GM21528 (cell line): ENCODE data around the gene TSC2.
"Not testable (repeated sequence)": the region's sequence is repeated elsewhere in the genome, so short reads cannot be mapped to it uniquely, and the experiment has no call there.

Source experiments
- ATAC-seq: cut with Tn5 transposase; IDR thresholded peaks from one replicate; pipeline ENCODE4 v1.9.1; 2021; ENCODE audit warnings: mild to moderate bottlenecking, moderate library complexity; ENCODE audit not compliant: unreplicated experiment, low FRiP score

Gene TSC2

GRCh38 chr16:2114885-2115590 lies 67.3 kb downstream of the TSC2 start:
- not testable (repeated sequence) for ATAC-seq

DNA sequence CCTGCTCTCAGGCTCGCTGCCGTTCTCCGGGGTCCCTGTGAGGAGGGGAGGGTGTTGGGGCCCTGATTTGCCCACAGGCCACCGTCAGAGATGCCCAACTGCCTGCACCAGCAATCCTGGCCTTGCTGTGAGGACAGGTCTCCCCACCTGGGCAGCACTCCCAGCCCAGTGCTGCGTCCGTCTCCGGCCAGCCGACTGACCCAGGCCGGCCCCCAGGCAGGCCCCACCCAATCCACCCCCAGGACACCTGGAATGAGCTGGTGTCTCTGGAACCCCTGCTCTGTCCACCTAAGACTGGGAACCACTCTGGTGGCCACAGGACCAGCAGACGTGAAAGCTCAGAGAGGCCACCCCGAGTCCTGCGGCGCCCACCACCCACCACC lies 67.8 kb downstream of the TSC2 start:
- ATAC-seq = no peak

- not testable (repeated sequence) for ATAC-seq
Measured at GRCh38 chr16:2116428-2116827, 68.6 kb downstream of the TSC2 start.

DNA sequence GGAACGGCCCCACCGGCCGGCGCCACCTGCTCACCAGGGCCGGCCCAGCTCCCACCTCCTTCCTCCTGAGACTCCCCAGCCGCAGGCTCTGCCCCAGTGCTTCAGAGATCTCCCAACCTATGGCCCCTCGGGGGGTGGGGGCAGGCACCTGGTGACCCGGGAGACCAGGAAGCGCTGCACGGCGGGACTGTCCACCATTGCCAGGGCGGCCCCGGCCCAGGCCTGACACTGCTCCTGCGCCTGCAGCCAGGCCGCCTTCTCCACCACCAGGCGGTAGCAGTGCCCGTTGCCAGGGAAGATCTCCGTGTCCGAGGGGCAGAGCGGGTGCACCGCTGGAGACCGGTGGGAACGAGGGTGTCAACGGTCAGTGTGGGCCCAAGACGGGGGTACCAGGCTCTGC lies 69.6 kb downstream of the TSC2 start:
- ATAC-seq = not testable (repeated sequence)

- ATAC-seq = not testable (repeated sequence)
Measured at GRCh38 chr16:2117960-2118722, 70.4 kb downstream of the TSC2 start.

- ATAC-seq = not testable (repeated sequence)
Measured at GRCh38 chr16:2121325-2121724, 73.5 kb downstream of the TSC2 start.

DNA sequence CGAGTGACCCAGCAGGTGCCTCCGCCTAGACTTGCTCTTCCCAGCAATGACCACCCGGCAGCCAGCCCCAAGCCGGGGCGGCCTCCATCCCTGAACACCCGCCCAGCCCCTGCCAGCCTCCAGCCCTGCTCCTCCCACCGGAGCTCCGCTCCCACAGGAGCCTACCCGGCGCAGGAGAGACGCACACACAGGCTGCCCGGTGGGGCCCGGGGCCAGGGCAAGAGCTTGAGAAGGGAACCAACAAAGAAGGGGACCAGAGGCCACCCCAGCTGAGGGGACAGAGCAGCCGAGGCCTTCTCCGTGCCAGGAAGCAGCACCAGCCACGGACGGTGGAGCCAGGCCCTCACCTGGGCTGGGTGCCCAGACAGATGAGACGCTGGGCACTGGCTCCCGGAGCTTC lies 74.1 kb downstream of the TSC2 start:
- no peak for ATAC-seq

DNA sequence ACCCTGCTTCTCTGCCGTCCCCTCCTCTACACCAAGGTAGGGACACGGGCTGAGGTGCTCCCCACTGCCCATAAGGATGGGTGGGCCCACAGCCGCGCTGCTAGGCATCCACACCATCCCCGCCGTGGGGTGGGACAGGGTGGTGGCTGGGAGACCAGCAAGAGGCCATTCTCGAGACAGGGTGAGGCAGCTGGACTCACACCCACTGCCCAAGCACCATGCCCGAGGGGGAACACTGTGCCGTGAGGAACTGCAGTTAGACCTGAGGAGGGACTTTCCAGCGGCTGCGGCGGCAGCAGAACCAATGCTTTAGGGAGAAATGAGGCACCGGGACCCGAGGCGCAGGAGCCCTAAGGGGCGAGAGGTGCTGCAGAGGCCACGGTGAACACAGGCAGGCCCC lies 74.6 kb downstream of the TSC2 start:
- no peak for ATAC-seq

DNA sequence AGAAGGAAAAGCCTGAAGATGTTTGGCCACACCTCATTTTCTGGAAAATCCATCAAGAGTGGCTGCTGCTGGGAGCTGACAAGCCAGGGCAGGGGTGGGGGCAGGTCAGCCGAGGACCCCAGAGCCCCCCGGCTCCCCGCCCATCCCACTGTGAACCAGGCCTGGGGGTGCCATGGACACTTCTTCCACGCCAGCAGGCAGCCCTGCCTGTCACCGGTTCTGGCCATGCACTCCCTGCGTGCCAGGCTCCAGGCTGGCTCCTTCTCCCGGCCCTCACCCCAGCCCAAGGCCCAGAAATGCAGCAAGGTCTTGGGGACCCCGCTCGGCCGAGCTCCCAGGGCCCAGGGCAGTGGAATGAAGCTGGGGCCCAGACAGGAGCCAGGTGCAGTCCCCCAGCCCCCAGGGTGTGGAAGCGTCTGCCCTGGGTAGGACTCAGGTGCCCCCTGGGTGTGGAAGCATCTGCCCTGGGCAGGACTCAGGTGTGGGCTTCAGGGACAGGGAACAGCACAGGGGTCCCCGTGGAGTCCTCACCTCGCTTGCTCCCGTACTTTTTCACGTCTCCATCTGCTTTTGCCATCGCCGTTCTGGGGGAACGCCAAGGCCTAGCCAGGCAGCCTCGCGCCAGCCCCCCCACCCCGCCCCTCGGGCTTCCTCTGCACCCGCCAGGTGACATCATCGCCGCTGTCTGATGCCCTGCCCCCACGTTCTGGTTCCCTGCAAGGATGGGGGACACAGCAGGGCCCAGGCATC lies 75.3 kb downstream of the TSC2 start:
- ATAC-seq = not testable (repeated sequence)

- ATAC-seq = not testable (repeated sequence)
Measured at GRCh38 chr16:2123706-2124376, 76.1 kb downstream of the TSC2 start.

- not testable (repeated sequence) for ATAC-seq
Measured at GRCh38 chr16:2124377-2124693, 76.5 kb downstream of the TSC2 start.

- ATAC-seq = not testable (repeated sequence)
Measured at GRCh38 chr16:2124694-2125444, 77.1 kb downstream of the TSC2 start.

GRCh38 chr16:2125609-2126008 lies 77.8 kb downstream of the TSC2 start:
- ATAC-seq = not testable (repeated sequence)

GRCh38 chr16:2126161-2126743 lies 78.5 kb downstream of the TSC2 start:
- not testable (repeated sequence) for ATAC-seq

- ATAC-seq = not testable (repeated sequence)
Measured at GRCh38 chr16:2126928-2127556, 79.3 kb downstream of the TSC2 start.

GRCh38 chr16:2127630-2128280 lies 80.0 kb downstream of the TSC2 start:
- ATAC-seq = not testable (repeated sequence)

GRCh38 chr16:2129251-2129650 lies 81.5 kb downstream of the TSC2 start:
- ATAC-seq = not testable (repeated sequence)

DNA sequence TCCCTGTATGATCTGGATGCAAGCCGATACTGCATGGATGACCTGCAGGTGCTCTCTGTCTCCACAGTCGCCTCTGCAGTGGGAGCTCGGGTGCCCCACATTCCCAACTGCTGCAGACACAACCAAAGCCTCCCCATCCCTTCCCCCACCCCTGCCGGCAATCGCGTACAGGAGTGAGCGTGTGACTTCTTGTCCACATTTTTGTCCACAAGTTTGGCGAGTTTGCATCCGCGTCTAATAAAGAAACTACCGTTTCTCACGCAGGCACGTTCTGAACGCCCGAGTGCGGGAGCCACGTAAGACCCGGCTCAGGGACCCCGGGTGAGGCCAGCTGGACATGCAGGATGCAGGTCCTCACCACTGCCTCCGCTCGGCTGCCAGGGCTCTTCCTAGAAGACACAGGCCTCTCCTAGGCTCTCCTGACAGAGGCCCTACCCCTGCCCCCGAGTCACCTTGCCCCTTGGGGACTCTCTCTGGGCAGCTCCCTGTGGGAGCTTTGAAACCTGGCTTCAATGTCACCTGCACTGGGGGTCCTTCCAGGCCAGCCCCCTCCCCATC lies 82.2 kb downstream of the TSC2 start:
- ATAC-seq = not testable (repeated sequence)
